ENCODE results near the gene ZBTB1. TPM values are rescaled to one million over a fixed set of nuclear protein-coding genes. Genes with fewer than 3 reads are reported as not detected.
A peak's percentile ranks its signal among the peaks of the same experiment; 100 is the strongest.

ZBTB1 gene
- total RNA-seq, 4 donors from 2014 or later: 32.6 to 75.1 (median 49.1) TPM

- H3K36me3 ChIP-seq: no peaks in the 10 kb centered on the region
- H3K9me3 ChIP-seq: peaks cover 0 to 7% (median 3%) of the 10 kb centered on the region in 4 donors
- DNase-seq: peak; percentile 94 to 99 (median 99)
- H3K27ac ChIP-seq: peak within 1 kb of the TSS; percentile 69 to 91 (median 84)
- TF ChIP-seq POLR2A (IDR thresholded peaks at IDR 0.05): peak; percentile 88 to 93
- TF ChIP-seq, protein P1, sequence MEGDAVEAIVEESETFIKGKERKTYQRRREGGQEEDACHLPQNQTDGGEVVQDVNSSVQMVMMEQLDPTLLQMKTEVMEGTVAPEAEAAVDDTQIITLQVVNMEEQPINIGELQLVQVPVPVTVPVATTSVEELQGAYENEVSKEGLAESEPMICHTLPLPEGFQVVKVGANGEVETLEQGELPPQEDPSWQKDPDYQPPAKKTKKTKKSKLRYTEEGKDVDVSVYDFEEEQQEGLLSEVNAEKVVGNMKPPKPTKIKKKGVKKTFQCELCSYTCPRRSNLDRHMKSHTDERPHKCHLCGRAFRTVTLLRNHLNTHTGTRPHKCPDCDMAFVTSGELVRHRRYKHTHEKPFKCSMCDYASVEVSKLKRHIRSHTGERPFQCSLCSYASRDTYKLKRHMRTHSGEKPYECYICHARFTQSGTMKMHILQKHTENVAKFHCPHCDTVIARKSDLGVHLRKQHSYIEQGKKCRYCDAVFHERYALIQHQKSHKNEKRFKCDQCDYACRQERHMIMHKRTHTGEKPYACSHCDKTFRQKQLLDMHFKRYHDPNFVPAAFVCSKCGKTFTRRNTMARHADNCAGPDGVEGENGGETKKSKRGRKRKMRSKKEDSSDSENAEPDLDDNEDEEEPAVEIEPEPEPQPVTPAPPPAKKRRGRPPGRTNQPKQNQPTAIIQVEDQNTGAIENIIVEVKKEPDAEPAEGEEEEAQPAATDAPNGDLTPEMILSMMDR (IDR thresholded peaks at IDR 0.05): peak; percentile 60 to 97 (median 90)
- H3K4me1 ChIP-seq: peaks cover 0 to 12% (median 3%) of the 10 kb centered on the region in 4 donors
- no peaks in the 10 kb centered on the region for H3K27me3 ChIP-seq
- H3K4me3 ChIP-seq: peak within 1 kb of the TSS; percentile 57 to 69 (median 64)
Observed at GRCh38 chr14:64540208-64541202, 35.9 kb downstream of the ZBTB1 start, which contains the start of gene HSPA2. Gene HSPA2, plus strand, starts transcription at chr14:64540741. Its CDS starts 109 bp downstream, at chr14:64540850.

- H3K4me1 ChIP-seq: peaks cover 0 to 12% (median 3%) of the 10 kb centered on the region in 4 donors
- peaks cover 0 to 7% (median 3%) of the 10 kb centered on the region in 4 donors for H3K9me3 ChIP-seq
- peak in 1 of 3 donors; percentile 53 for DNase-seq
- no peak for TF ChIP-seq POLR2A (IDR thresholded peaks at IDR 0.05)
- TF ChIP-seq, protein P1 (IDR thresholded peaks at IDR 0.05): no peak
- peak overlapping the region in 1 of 4 donors; percentile 45 for H3K27ac ChIP-seq
- no peaks in the 10 kb centered on the region for H3K27me3 ChIP-seq
- H3K4me3 ChIP-seq: peak overlapping the region; percentile 0 to 69 (median 60)
- H3K36me3 ChIP-seq: no peaks in the 10 kb centered on the region
Observed at GRCh38 chr14:64541261-64541971, 36.8 kb downstream of the ZBTB1 start.

DNA sequence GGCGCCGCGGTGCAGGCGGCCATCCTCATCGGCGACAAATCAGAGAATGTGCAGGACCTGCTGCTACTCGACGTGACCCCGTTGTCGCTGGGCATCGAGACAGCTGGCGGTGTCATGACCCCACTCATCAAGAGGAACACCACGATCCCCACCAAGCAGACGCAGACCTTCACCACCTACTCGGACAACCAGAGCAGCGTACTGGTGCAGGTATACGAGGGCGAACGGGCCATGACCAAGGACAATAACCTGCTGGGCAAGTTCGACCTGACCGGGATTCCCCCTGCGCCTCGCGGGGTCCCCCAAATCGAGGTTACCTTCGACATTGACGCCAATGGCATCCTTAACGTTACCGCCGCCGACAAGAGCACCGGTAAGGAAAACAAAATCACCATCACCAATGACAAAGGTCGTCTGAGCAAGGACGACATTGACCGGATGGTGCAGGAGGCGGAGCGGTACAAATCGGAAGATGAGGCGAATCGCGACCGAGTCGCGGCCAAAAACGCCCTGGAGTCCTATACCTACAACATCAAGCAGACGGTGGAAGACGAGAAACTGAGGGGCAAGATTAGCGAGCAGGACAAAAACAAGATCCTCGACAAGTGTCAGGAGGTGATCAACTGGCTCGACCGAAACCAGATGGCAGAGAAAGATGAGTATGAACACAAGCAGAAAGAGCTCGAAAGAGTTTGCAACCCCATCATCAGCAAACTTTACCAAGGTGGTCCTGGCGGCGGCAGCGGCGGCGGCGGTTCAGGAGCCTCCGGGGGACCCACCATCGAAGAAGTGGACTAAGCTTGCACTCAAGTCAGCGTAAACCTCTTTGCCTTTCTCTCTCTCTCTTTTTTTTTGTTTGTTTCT is 37.6 kb downstream of the ZBTB1 start:
- H3K27me3 ChIP-seq: no peaks in the 10 kb centered on the region
- no peaks in the 10 kb centered on the region for H3K36me3 ChIP-seq
- peaks cover 0 to 12% (median 3%) of the 10 kb centered on the region in 4 donors for H3K4me1 ChIP-seq
- H3K27ac ChIP-seq: peak overlapping the region in 2 of 4 donors; percentile 1 to 45
- no peak for DNase-seq
- H3K4me3 ChIP-seq: peak overlapping the region; percentile 15 to 69 (median 60)
- H3K9me3 ChIP-seq: peaks cover 0 to 7% (median 3%) of the 10 kb centered on the region in 4 donors
- TF ChIP-seq, protein P1 (IDR thresholded peaks at IDR 0.05): no peak

GRCh38 chr14:64542836-64543201 is 38.2 kb downstream of the ZBTB1 start:
- H3K4me3 ChIP-seq: peak overlapping the region in 3 of 4 donors; percentile 57 to 69 (median 63)
- no peak overlapping the region for H3K27ac ChIP-seq
- DNase-seq: no peak
- TF ChIP-seq, protein P1 (IDR thresholded peaks at IDR 0.05): no peak
- no peak for TF ChIP-seq POLR2A (IDR thresholded peaks at IDR 0.05)
- H3K9me3 ChIP-seq: peaks cover 0 to 7% (median 3%) of the 10 kb centered on the region in 4 donors
- H3K27me3 ChIP-seq: no peaks in the 10 kb centered on the region
- H3K36me3 ChIP-seq: no peaks in the 10 kb centered on the region
- H3K4me1 ChIP-seq: peaks cover 0 to 12% (median 3%) of the 10 kb centered on the region in 4 donors

Measured in Peyer's patch (tissue), 4 donors.